Fibroblast of the aortic adventitia (primary cell): ENCODE results near the gene CAMKK2. TPM values are rescaled to one million over a fixed set of nuclear protein-coding genes. Genes with fewer than 3 reads are reported as not detected.

Source experiments
- DNase-seq: peaks from one replicate; pipeline ENCODE4 v3.0.0-alpha.2; 2010; ENCODE audit warnings: low read depth
- H3K4me3 ChIP-seq: 2 replicates; pipeline ENCODE4 v1.5.1; 2011; ENCODE audit warnings: low read depth, mild to moderate bottlenecking, control low read depth, low read length, moderate library complexity
- CTCF ChIP-seq: IDR thresholded peaks from 2 replicates; pipeline ENCODE4 v1.5.1; 2011; ENCODE audit warnings: mild to moderate bottlenecking, low read length, control low read depth, inconsistent platforms; ENCODE audit not compliant: insufficient read depth
- total RNA-seq: library from RNA; depleted of rRNA; stranded (reverse); fragments of >200 nt; gene quantifications from 2 replicates; pipeline ENCODE4 v1.2.3, GENCODE V29; 2012; ENCODE audit warnings: low replicate concordance

CAMKK2 gene
- total RNA-seq, 1 donor, result 23.8 TPM

GRCh38 chr12:121289962-121290361, 6.5 kb downstream of the CAMKK2 start:
- H3K4me3 ChIP-seq, result no peak overlapping the region
- TF ChIP-seq CTCF, result no peak
- no peak for DNase-seq

GRCh38 chr12:121288986-121289385, 7.5 kb downstream of the CAMKK2 start:
- H3K4me3 ChIP-seq, result no peak overlapping the region
- no peak for TF ChIP-seq CTCF
- DNase-seq, result peak; percentile 39

GRCh38 chr12:121288158-121288845, 8.2 kb downstream of the CAMKK2 start:
- no peak for DNase-seq
- no peak overlapping the region for H3K4me3 ChIP-seq
- no peak for TF ChIP-seq CTCF

- H3K4me3 ChIP-seq, result no peak overlapping the region
- peak; percentile 48 for DNase-seq
- TF ChIP-seq CTCF, result no peak
Observed at GRCh38 chr12:121287267-121287954, 9.1 kb downstream of the CAMKK2 start.

- no peak for TF ChIP-seq CTCF
- H3K4me3 ChIP-seq, result no peak overlapping the region
- DNase-seq, result no peak
Observed at GRCh38 chr12:121285856-121286255, 10.7 kb downstream of the CAMKK2 start.

GRCh38 chr12:121284551-121285390, 11.7 kb downstream of the CAMKK2 start:
- no peak for TF ChIP-seq CTCF
- H3K4me3 ChIP-seq, result no peak overlapping the region
- DNase-seq, result peak; percentile 39
